ENCODE results near the gene LRRC70.

Gene LRRC70

DNA sequence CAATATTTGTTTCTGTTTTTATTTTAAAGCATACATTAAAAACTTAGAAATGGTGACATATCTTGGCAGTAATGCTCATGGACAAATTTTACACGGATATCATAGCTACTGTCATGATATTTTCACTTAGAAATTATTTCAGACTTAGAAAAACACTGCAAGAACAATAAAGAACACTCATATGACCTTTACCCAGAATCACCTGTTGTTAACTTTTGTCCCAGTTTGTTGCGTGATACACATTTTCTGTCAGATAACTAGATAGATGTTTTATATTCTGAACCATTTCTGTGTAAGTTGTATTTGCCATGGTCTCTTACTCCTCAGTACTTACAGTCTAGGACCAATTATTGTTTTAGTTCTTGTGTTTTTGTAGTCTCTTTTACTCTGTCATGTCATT lies 3.6 kb upstream of the LRRC70 start:
- DNase-seq = no peak

DNA sequence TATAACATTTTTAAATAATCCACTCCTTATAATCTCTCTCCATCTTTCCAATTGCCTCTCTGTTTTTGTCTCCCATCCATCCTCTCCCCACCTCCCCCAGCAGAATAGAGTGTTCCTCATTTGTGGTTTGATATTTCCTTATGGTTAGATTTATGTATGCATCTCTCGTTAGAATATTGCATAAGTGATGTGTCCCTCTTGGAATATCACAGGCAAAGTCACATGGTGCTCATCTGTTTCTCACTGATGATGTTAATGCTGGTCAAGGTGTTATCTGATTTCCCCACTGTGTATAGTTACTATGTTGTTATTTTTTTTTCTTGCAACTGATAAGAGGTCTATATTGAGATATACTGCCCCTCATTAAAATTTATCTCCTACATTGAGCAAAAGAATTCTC lies 3.1 kb upstream of the LRRC70 start:
- DNase-seq = no peak

DNA sequence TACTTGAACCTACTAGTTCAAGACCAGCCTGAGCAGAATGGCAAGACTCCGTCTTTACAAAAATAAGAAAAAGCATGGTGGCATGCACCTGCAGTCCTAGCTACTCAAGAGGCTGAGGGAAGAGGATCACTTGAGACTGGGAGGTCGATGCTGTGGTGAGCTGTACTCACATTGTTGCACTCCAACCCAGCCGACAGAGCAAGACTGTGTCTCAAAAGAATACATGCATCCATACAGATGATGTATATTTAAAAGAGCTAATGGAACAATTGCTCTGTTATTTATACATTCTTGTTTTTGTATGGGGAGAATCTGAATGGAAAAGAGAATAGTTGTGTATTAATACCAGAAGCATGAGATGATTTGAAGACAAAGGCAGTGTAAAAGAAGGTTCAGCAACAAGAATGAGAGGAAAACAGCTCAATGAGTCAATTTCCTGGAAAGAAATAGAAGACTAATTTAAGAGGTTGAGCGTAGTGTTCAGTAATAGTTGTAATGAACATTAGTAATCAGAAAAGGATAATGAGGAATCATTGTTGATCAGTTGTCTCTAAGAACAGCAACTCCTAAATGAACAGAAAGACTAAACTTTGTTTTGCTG lies 1.9 kb upstream of the LRRC70 start:
- DNase-seq = no peak

DNA sequence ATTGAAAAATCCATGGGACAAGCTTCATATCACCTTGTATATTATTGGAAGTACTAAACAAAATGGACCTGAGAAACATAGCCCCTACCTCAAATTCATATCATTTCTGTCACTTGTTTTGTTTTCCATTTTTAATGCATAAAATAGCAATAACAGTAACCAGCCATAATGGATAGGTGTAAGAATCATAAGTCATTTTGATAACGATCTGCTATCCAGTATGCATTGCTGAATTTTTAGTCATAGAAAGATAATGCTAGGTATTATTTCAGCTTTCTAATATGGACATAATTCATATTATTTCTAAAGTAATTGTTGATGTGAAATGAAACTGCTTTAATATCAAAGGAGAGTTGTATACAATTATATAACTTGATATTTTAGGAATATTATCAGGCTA lies 1.1 kb upstream of the LRRC70 start:
- no peak for DNase-seq

DNA sequence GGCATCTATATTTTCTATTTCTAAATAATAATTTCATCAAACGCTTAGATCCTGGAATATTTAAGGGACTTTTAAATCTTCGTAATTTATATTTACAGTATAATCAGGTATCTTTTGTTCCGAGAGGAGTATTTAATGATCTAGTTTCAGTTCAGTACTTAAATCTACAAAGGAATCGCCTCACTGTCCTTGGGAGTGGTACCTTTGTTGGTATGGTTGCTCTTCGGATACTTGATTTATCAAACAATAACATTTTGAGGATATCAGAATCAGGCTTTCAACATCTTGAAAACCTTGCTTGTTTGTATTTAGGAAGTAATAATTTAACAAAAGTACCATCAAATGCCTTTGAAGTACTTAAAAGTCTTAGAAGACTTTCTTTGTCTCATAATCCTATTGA lies 1.1 kb downstream of the LRRC70 start:
- DNase-seq = no peak

DNA sequence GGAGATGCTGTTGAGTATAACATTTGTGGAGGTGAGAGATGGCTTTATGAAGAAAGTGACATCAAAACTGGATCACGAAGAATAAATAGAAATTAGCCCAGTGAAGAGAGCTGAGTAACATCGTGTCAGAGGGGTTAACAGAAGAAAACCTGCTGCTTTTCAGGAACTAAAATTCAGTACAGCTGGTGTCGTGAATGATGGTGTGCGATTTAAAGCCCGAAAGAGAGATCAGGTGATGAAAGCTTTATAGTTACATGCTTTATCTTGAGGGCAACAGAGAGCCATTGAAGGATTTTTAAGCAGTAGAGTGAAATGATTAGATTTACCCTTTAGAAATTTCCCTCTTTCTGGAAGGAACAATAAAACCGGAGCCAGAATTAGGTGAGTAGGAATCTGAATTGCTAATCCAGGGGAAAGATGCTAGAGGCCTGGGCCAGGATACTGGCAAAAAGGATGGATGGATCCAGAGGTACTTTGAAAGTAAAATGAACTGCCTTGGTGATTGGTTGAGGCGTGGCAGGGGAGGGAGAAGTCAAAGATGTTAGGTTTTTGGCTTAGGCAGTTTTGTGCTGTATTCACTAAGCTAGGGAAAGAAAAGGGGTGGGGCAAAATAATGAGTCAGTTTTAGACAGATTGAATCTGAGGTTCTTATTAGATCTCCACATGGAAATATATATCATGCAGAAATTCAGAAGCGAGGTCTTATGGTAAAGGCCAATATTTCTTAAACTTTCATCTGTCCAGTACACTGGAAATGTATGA lies 3.4 kb downstream of the LRRC70 start:
- no peak for DNase-seq

DNA sequence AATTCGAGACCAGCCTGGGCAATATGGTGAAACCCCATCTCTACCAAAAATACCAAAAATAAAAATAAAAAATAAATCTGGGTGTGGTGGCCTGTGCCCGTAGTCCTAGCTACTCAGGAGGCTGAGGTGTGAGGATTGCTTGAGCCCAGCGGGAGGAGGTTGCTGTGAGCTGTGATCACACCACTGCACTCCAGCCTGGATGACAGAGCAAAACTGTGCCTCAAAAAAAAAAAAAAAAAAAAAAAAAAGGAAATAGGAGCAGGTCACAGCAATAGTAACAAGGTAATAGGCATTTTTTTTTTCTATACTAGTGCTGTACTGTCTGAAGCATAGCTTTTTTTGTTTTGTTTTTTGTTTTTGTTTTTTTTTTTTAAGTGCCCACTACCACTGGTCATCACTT lies 5.8 kb downstream of the LRRC70 start:
- no peak for DNase-seq

DNA sequence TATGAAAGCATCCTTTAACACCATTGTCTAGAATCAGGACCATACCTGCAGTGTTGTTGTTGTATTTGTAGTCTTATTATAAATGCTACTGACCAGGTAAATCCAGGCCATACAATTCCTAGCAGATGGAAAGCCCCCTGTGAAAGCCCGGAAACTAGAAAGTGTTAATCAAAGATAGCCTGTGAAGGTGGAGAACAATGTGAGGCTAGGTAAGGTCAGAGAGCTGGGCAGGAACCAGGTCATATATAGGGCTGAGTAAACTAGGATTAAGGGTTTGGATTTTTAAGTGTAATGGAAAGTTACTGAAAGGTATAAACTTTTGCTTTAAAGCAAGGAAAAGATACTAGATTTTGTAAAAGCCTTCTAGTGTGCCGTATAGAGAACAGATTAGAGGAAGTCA lies 6.7 kb downstream of the LRRC70 start:
- no peak for DNase-seq

DNA sequence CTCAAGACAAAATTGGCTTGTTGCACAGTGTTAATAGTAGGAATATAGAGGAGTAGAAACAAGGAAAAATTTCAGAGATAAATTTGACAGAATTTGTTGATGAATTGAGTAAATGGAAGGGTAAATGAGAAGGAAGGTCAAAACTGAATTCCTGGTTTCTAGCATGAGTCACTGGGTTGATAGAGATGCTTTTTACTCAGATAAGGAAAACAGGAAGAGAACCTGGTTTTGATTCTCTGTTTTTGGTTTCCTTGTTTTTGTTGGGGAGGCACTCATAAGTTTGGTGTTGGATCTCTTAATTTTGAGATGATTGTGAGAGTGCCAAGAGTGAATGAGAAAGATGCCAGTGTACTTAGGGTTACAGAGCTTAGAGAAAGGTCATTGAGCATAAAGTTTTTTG lies 7.1 kb downstream of the LRRC70 start:
- no peak for DNase-seq

DNA sequence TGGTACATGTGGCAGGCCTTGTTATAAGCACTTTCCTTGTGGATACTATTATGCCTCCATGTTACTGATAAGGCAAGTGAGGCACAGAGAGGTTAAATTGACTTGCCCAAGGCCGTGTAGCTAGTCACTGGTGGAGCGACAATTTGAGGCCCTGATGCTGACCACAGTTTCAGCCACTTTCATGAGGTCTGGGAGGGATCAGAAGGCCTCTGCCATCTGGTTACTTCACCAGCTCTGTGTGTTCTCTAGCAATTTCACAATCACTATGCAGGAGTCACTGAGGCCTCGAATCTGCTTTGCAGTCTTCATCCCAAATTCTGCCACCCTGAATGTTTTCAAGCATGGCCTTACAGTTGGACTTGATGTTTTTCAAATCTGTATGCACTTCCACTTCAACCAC lies 9.1 kb downstream of the LRRC70 start:
- DNase-seq = no peak

DNA sequence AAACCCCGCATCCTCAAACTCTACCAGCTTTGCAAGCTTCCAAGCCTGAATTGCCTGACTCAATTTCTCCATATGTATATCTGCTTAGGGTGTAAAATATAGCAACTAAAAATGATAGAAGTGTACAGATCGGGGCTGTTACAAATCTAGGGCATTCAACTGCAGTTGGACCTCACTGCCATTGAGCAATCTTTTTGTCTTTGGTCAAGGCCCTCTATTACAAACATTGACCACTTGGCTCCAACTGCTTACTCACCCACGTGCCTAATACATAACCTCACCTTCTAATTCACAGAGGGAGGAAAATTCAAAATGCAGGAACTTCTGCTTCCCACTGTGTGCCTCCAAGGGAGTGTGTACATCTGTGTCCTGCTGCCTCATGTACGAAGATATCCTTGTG lies 10.0 kb downstream of the LRRC70 start:
- no peak for DNase-seq

DNA sequence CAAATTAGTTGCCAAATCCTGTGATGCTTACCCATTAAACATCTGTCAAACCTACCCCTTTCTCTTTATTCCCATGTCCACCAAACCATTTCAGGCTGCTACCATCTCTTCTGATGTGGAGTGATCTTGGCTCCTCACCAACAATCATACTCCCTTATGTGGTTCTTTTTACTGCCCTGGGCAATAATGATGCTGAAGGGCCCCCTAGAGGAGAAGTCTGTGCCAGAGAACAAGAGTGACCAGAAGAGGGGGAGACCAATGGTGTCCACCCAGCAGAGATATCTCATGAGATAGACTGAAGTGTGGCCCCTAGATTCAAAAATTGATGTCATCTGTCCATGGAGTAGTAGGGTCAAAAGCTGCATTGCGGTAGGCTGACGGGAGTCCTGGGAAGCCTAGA lies 10.9 kb downstream of the LRRC70 start:
- no peak for DNase-seq

DNA sequence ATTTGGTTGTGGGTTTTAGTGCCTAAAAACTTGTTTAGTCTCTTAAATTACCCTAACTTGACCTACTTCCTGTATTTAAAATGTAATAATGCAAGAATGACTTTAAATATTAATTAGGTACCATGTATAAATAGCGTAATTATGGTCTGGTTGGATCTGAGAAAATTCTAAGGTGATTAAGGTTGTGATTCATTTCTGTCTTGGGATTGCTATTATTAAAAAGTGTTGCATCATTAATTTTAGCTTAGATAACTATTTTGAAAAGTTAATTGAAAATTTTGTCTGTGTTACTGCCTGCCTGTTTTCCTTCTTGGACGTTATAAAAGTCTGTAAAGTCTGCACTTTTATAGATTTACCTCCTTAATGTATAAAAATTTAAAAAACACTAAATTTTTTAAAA lies 11.8 kb downstream of the LRRC70 start:
- no peak for DNase-seq

DNA sequence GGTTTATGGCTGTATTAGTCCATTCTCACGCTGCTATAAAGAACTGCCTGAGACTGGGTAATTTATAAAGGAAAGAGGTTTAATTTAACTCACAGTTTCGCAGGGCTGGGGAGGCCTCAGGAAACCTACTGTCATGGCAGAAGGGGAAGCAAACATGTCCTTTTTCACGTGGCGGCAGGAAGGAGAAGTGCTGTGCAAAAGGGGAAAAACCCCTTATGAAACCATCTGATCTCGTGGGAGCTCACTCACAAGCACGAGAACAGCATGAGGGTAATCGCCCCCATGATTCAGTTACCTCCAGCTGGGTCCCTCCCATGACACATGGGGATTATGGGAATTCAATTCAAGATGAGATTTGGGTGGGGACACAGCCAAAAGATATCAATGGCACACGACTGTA lies 13.9 kb downstream of the LRRC70 start:
- no peak for DNase-seq

DNA sequence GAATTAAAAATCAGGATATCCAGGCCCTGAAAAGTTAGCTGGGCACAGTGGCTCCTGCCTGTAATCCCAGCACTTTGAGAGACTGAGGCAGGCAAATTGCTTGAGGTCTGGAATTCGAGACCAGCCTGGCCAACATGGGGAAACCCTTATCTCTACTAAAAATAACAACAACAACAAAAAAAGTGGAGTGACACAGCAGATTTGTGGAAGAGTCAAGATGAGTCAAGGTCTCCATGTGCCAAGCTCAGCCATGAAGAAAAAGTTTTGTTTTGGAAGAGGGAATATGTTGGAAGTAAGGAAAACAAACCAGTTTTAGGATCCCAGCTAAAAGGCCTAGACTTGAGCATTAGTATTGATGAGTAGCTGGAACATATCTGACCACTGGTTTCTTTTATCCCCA lies 14.7 kb downstream of the LRRC70 start:
- DNase-seq = no peak

DNA sequence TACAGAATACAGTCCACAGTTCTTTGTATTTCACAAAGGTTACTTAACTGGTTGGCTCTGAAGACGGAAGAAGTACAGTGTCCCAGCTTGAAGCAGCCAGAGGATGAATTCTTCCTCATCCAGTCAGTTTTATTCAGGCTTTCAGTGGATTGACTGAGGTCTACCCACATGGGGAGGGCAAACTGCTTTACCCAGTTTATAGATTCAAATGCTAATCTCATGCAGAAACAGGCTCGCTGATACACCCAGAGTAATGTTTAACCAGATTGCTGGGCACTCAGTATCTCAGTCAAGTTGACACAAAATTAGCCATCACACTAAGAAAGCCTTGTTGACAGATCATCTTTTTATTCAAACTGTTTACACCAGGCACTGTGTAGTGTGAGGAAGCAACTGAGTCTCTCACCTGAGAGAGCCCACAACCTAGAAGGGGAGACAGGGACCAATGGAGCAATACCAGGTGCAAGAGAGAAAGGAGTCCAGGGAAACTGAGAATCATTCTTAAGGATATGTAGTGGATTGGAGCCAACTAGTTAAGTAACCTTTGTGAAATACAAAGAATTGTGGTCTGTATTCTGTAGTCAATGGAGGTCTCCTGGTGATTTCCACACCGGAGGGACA lies 15.9 kb downstream of the LRRC70 start:
- DNase-seq = no peak

DNA sequence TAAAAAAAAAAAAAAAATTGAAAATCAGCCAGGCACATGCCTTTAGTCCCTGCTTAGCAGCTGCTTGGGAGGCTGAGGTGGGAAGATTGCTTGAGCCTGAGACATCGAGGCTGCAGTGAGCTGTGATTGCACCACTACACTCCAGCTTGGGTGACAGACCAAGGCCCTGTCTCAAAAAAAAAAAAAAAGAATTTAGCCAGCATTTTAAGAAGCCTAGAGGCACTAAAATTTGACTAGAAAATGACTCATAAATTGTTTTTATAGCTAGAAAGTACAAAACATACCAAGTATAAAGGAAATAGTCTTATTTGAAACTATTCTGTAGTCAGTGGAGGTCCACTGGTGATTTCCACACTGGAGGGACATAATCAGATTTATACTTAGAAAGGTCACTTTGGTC lies 17.5 kb downstream of the LRRC70 start:
- DNase-seq = no peak

DNA sequence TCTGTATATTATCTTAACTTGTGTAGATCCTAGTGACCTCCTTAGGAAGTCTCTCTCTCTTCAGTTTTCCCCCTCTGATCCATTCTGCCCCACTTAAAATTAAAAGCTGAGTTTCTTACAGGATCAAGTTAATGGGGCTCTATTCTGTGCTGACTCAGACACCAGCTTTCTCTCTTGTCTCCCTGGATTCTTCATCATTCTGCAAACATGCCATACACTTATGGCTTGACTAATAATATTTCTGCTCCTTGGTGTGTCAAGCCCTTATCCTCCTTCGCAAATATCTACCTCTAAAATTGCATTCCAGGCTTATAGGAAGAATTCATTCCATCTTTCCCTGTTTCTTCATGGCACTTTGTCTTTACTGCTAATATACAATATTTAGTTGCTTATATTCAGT lies 18.1 kb downstream of the LRRC70 start:
- DNase-seq = no peak

DNA sequence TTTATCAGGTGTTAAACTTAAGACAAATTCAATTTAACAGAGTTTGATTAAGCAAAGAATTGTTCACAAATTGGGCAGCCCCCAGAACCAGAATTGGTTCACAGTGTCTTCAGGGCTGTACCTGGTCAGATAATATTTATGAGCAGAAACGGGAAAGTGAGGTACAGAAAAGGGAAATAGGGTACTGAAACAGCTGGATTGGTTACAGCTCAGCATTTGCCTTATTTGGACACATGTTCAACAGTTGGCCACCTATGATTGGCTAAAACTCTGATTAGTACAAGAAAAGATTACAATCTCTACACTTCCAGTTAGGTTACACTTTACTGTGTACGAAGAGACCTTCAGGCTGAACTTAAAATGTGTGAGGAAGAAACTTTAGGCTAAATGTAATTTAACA lies 18.7 kb downstream of the LRRC70 start:
- DNase-seq = no peak

DNA sequence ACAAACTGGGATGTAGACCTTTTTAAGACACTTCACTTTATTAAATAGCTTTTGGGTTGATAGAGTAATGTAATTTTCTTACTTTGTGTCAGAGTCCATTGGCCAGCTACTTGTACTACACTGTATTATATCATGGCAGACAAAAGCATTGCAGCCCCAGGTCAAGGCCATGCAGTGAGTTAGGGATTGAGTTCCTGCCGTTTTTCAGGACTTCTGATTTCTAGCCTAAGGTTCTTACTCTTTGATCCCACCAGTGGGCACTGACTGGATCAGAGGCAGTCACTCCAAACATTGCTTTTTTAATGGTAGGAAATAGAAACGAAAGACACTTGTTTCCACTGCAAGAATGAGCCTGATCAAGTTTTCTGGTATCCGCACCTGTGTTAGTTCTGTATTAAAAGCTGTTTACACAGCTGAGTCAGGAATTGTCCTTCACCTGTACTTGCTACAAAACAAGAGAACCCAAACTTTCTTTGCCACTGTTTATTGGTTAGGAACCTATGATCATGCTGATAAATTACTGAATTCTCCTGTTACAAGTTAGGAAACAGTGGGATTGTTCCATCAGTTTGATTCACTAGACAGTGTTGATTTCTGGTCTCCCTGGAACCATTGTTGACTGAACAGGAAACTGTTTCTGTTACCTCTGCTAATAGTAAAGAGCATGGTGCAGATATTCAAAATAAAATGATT lies 22.1 kb downstream of the LRRC70 start:
- DNase-seq = no peak

DNA sequence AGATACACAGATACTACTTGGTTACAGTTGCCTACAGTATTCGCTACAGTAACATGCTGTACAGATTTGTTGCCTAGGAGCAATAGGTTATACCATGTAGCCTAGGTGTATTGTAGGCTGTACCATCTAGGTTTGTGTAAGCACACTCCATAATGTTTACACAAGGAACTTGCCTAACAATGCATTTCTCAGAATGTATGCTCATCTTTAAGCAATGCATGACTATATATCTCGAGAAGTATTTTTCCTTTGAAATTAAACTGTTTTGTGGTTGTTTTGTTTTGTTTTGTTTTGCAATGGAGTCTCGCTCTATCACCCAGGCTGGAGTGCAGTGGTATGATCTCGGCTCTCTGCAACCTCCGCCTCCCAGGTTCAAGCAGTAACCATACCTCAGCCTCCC lies 25.3 kb downstream of the LRRC70 start:
- DNase-seq = no peak

DNA sequence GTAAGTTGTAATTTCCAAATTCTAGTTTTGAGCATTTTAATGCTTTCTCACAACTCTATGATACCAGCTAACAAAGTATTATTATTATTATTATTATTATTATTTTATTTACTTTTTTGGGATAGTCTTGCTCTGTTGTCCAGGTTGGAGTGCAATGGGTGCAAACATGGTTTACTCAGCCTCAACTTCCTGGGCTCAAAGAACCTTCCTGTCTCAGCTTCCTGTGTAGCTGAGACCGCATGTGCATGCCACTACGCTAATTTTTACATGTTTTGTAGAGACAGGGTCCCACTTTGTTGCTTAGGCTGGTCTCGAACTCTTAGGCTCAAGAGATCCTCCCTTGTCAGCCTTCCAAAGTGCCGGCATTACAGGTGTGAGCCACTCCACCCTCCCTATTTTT lies 27.0 kb downstream of the LRRC70 start:
- DNase-seq = no peak

DNA sequence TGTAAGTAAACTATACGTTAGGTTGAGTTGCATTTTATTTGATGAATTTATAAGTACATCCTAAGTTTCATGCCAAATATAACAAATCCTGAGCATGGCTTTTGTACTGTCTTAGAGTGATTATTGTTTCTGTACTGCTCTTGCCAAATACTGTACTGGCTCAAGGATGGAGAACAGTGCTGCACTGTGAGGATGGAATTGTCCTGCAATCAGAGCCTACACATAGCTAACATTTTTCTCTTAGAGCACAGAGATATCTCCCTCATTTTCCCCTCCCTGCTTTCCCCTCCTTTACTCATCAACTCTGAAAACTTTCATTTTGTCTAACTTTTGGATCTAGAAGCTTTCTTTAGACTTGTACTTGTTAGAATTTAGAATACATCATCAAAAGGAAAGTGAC lies 28.3 kb downstream of the LRRC70 start:
- DNase-seq = no peak

DNA sequence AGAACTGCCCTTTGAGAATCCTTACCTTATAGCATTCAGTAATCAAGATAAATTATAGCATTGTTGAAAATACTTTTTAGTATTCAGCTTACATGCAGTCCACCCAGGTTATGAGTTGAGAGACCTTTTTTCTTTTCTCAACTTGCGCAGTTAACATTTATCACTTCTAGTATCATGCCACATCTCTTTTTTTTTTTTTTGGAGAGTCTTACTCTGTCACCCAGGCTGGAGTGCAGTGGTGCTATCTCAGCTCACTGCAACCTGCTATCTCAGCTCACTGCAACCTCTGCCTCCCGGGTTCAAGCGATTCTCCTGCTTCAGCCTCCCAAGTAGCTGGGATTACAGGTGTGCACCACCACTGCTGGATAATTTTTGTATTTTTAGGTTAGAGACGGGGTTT lies 29.0 kb downstream of the LRRC70 start:
- no peak for DNase-seq

Data from activated naive CD4-positive, alpha-beta T cell treated with anti-CD3 and anti-CD28 coated beads, Interleukin-2, amount 50 U/mL, for 16 hours (primary cell).